HG03196 (cell line): ENCODE data around the gene TRAPPC10.
"Not testable (repeated sequence)": the region's sequence is repeated elsewhere in the genome, so short reads cannot be mapped to it uniquely, and the experiment has no call there.

Source experiments
- ATAC-seq: cut with Tn5 transposase; IDR thresholded peaks from one replicate; pipeline ENCODE4 v1.9.1; 2021; ENCODE audit not compliant: unreplicated experiment

Gene TRAPPC10

DNA sequence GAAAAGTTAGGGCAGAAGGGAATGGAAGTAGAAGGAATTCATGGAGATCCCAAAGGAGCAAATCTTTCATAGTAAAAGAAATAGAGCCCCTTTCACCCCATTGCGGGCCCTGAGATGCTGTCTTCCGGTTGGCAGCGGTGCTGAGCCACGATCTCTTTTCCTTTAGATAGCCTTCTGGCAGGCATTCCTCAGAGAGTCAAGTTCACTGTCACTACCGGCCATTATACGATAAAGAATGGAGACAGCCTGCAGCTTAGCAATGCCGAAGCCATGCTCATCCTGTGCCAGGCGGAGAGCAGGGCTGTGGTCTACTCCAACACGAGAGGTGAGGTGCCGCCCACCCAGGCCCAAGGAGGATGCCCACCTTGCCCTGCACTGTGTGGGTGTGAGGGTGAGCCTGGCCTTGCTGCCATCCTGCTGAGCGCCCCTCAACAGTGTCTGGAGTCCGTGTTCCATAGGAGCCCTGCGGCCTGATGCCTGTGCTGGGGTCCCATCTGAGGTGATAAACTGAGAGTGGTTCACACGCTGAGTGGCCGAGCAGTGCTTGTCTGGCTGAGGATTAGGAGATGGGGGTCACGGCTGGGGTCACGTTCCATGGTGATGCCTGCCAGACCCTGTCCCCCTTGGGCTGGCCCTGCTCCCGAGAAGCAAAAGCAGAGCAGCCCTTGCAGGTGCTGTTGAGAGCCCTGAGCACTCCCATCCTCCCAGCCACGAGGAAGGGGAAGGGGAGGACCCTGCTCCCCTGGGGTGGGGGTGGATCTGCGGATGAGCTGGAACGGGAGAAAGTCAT lies 74.7 kb downstream of the TRAPPC10 start:
- no peak for ATAC-seq

DNA sequence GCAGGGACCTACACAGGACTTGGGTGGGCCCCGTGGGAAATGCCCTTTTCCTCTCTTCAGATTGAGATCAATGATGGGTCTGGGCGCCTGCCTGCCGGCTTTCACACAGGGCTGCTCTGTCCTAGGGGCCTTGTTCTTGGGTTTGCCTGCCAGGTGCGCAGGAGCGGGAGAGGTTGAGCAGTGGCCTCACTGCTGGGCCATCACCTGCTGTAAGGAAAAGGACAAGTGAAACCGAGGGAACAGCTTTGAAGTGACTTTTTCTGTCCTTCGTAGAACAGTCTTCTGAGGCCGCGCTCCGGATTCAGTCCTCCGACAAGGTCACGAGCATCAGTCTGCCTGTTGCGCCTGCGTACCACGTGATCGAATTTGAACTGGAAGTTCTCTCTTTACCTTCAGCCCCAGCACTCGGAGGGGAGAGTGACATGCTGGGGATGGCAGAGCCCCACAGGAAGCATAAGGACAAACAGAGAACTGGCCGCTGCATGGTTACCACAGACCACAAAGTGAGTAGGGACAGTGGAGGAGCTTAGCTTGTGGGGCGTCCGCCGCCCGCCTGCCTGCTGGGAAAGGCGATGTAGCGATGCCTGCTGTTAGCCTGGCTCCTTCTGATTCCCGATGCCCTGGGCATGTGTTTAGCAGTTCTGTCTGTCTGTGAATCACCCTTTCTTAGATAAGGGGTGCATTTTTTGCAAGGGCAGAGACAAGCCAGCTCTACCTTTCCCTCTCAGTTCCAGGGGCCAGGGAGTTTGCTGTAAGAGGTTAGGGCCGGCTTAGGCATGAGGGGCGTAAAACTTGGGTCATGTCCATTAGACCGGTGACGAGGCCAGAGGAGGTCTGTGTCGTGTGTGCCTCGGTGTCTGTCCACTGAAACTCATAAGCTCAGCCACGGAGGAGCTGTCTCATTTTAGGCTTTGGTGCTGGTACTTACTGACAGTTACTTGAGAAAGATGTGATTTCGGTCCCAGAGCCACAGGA lies 75.6 kb downstream of the TRAPPC10 start:
- no peak for ATAC-seq

DNA sequence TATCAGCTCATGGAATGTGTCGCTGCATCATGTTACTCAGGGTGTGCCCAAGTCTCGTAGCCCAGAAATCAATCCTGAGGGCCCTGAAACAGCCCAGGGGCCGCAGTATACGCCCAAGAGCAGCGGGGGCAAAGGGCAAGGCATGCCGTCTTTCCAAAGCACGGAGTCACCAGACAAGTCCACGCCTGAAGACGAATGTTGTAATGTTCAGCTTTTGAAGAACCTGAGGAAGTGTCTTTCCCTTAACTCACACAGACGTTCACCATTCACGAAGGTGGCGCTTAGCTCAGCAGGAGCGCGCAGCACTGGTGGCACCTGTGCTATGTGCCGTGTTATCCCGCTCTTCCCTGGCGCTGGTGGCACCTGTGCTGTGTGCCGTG lies 76.3 kb downstream of the TRAPPC10 start:
- ATAC-seq: no peak

DNA sequence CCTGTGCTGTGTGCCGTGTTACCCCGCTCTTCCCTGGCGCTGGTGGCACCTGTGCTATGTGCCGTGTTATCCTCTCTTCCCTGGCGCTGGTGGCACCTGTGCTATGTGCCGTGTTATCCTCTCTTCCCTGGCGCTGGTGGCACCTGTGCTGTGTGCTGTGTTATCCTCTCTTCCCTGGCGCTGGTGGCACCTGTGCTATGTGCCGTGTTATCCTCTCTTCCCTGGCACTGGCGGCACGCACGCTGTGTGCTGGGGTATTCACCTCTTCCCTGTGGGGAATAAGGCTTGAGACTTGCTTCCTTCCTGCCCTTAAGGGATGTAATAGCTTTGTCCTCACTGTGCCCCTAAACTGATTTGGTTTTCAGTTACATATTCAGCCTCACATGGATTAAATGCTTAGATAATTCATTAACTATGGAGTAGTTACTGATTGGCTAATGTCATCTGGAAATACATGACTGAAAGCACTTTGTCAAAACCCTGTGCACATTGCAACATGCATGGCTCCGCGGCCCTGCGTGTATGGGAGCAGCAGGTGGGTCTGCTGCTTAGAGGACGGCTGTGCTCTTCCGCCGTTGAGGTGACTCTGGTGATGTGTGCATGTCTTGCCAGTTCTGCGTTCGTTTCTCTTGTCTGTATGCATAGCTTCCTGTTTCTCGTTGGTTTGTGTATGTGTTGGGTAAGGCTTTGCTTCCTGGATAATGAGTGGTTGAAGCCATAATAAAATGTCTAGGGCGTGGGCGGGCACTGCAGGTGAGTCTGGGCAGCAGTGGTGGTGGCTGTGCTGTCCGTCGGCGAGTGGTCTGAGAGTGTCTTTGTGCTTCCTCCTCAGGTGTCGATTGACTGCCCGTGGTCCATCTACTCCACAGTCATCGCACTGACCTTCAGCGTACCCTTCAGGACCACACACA lies 77.1 kb downstream of the TRAPPC10 start:
- peak; percentile 57 for ATAC-seq

DNA sequence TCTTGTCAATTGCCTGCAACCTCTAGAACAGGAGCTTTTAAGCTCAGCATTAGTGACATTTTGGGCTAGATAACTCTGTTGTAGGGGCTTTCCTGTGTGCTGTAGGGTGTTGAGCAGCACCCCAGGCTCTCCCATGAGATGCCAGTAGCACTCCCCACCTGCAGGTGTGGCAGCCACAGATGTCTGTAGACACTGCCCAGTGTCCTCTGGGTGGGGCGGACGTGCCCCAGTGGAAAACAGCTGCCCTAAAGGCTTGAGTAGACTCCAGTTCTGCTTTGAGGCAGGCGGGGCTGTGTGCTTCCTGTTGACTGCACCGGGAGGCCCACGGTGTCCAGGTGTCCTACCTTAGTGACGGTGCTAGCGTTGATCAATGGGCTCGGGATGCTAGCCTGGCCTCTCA lies 78.2 kb downstream of the TRAPPC10 start:
- ATAC-seq: no peak

DNA sequence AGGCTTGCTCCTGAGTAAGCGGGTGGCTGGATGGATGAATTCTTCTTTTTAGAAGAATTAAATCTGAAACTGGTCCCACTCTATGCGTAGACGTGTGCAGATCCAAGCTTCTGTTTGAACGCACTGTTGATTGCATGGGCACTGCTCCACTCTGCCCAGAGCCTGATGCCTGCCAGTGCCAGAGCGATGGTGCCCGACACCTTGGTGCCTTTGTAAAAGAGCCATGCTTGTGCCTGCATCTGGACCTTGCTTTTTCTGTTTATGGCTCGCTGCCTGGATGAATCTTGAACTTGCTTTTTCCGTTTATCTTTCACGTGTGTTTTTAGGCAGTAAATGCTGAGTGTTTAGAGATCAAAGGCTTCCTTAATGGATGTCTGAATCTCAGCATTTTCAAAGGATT lies 80.1 kb downstream of the TRAPPC10 start:
- ATAC-seq: no peak

DNA sequence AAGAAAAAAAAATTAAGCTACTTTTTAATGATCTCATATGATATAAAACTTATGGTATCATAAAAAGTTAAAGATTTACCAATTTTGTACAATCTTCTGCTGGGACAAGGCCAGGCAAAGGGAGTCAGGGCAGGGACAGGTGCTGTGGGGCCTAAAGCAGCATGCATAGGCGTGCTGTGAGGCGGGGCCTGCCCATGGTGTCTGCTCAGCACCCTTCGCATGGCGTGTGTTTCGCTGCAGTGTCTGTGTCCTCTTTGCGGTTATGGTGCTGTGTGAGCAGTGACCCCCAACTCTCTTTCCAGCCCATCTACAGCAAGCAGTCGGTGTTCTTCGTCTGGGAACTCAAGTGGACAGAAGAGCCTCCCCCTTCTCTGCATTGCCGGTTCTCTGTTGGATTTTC lies 81.7 kb downstream of the TRAPPC10 start:
- ATAC-seq: no peak

DNA sequence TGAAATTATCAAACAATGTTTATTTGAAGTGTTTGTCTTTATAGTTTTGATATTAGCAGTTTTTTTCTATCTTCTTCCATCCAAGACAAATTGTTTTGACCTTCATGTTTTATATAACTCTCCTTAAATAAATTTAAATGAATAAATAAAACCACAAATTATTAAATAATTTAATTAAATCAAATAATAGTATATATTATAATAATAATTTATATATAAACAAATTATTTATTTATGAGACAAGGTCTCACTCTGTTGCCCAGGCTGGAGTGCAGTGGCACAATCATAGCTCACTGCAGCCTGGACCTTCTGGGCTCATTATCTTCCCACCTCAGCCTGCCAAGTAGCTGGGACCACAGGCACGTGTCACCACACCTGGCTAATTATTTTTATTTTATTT lies 82.7 kb downstream of the TRAPPC10 start:
- no peak for ATAC-seq

DNA sequence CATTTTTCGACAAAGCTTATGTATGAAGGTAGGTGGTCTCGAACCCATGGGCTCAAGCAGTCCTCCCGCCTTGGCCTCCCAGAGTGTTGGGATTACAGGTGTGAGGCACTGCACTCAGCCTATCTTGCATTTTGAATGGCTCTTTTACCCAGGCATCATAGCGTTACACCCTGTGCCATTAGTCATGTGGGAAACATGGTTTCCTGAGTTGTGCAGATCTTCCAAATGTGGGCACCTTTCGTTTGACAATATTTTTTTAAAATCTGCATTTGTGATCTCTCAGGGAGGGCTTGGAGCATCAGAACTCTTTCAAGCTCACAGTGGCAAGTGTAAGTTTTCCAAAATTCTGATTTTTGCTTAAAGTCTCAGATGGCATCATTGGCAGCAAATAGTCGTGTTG lies 86.4 kb downstream of the TRAPPC10 start:
- not testable (repeated sequence) for ATAC-seq

DNA sequence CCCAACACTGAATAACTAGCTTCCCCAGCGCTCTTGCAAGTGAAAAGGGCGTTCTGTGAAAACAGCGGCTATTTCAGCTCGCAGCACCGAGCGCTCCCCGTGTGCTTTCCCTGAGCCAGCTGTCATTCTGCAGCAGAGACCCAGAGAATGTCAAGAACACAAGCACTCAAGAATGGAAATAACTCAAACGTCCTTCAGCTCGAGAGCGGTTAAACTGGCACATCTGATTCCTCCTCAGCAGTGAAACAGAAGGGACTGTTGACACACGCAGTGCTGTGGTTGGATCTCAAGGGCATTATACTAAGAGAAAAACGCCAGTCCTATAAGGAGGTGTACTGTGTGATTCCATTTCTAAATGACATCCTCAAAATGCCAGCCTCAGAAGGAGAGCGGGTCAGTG lies 86.9 kb downstream of the TRAPPC10 start:
- ATAC-seq: not testable (repeated sequence)

DNA sequence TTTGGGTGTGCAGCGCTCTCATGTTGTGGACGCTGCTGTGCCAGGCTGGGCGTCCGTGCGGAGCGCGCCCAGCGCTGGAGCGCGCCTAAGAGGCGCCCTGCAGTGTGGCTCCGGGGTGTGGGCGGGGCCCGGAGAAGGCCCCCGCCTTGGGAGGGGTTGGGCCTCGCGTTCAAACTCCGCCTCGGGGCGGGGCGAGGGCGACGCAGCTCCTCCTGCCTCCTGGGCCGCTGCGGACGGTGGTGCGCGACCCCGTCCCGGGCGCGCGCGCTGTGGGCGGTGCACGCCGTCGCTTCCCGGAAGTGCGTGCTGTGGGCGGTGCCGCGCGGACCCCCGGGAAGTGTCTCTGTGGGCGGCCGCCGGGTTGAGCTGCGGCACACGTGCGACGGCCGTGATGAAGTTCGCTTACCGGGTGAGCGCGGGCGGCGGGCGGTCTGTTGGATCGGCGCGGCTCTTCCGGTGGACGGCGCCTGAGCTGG lies 95.0 kb downstream of the TRAPPC10 start, which contains the start of gene PWP2:
TSS of gene PWP2 (plus strand) at position 374 of the 476 bp plus-strand sequence. CDS start at position 392, 18 bp downstream.
- ATAC-seq: peak; percentile 75

DNA sequence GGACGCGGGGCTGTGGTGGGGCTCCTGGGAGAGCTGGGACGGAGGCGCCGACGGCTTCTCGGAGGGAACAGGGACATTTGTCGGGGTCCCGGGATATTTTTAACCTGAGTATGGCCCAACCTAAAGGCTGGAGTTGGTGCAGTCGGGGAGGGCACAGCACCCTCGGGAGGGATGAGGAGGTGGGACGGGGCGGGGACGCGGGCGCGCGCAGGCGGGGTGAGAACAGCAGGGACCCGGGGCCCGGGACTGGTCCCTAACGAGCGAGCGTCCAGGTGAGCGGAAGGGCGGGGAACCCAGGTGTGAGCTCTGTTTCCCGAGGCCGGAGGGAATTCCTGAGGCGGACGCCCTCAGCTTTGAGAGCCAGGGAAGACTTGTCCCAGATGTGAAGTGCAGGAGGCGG lies 95.5 kb downstream of the TRAPPC10 start:
- ATAC-seq: peak; percentile 14

DNA sequence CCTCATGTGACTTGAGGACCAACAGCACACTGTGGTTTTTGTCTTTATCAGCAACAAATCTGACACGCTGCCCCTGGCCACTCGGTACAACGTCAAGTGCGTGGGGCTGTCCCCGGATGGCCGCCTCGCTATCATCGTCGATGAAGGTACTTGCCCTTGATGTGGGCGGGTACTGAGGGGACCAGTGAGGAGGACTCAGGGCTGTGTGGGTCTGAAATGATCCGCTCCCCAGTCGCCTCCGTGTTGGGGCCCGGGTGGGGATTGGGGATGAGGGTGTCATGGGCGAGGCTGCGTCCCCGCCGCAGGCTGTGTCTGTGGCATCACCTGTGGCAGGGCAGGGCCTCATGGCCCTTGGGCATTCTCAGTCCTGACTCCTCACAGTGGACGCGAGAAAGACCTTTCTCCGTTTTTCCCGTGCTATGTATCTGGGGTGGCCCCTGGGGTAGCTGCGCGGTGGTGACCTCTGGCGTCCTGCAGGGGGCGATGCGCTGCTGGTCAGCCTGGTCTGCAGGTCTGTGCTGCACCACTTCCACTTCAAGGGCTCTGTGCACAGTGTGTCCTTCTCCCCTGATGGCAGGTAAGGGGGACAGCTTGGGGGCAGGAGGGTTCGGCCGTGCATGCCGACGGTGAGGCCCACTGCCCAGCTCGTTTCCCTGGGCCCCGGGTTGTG lies 101.7 kb downstream of the TRAPPC10 start:
- not testable (repeated sequence) for ATAC-seq

DNA sequence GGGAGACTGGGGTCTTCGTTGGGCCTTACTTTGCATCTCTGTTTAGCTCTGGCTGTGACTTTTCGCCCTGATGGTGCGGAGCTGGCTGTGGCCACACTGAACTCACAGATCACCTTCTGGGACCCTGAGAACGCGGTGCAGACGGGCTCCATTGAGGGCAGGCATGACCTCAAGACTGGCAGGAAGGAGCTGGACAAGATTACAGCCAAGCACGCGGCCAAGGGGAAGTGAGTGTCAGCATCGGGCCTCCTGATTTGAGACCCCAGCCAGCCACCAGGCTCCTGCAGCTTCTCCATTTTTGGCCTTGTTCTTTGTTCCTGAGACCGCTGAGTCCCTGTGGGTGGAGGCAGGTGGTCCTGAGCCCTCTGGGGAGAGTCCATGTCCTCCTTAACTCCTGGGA lies 110.0 kb downstream of the TRAPPC10 start:
- not testable (repeated sequence) for ATAC-seq

DNA sequence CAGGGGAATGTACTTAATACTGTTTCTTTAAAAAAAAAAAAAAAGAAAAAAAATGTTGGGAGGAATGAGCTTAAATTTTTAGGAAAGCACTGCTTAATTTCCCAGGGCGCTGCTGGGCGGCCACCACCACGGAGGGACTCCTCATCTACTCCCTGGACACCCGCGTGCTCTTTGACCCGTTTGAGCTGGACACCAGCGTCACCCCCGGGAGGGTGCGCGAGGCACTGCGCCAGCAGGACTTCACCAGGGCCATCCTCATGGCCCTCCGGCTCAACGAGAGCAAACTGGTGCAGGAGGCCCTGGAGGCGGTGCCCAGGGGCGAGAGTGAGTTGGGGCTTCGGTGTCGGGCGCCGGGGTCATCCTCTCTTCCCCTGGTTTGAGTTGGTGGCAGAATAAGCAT lies 115.7 kb downstream of the TRAPPC10 start:
- not testable (repeated sequence) for ATAC-seq

DNA sequence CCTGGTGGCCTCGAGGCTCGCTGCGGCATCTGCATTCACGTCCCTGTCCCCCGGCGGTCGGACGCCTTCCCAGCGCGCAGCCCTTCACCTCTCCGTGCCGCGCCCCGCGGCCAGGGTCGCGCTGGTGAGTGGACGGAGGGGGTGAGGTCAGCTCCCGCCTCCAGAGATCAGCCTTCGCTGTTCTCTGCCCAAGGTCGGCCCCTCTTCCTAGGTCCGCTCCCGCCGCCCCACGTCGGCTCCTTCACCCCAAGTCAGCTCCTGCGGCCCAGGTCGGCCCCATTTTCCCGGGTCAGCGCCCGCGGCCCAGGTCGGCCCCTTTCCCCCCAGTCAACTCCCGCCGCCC lies 121.6 kb downstream of the TRAPPC10 start:
- peak; percentile 12 for ATAC-seq

DNA sequence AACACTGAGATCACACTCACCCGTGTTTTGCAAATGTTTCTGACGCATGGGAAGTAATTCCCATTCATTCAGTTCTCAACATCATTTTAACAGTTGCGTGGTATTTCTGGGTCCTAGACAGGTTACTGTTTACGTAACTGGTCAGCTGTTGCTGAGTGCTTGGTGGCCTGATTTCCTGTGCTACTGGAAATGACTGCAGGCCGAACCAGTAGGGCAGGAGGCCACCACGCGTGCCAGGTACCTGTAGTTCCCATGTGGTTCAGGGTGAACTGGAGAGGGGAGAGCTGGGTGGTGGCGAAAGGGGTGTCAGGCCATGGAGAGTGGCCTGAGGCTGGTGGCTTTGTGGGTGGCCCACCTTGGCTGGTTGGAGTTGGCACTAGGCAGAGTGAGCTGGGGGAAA lies 122.6 kb downstream of the TRAPPC10 start:
- ATAC-seq: not testable (repeated sequence)

DNA sequence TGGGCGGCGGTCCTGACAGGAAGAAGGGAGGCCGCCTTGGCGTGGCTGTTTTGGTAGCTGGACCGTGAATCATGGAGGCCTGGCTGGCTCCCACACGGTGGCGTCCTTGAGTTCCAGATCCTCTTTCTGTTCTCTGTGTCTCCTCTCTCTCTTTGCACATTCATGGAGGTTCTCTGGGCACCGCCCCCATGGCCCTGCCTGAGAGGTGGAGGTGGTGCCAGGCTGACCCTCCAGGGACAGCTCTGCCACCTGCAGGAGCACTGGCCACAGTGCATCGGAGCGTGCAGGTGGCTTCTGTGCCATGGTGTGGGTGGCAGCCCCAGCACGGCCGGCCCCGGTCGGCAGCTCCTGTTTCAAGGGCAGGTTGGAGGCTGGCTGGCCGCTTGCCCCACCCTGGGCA lies 125.9 kb downstream of the TRAPPC10 start:
- ATAC-seq: peak; percentile 45

DNA sequence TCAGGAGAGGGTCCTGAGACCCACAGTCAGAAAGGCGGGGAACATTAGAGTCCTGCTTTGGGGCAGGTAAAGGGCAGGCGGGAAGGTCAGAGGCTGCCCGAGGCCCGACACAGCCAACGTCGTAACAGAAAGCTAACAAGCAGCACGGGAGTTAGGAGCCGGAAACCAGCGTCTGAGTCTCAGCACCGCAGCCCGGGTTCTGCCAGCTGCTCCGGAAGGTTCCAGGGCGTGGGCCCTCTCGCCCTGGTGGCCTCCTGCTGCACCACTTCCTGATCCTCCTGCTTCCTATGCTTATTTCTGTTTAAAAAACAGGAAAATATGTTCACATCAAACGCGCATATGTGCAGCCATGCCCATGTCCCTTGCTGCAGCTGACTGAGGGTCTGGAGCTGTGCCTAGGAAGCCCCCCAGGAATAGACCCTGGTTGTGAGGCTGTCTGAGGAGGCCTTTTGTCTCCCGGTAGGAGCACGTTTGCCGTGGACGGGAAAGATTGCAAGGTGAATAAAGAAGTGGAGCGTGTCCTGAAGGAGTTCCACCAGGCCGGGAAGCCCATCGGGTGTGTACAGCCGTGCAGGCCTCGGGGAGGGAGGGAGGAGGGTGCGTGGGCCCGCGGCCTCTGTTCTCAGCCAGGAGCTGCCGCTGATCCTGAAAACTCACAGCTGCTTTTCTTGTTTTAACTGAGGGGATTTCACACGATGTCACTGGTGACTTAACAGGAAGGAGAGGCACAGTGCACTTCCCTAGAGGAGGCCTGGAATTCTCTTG lies 127.9 kb downstream of the TRAPPC10 start:
- not testable (repeated sequence) for ATAC-seq
